Spleen (tissue), 11 donors: ENCODE data around the gene DDR2. TPM values are rescaled to one million over a fixed set of nuclear protein-coding genes. Genes with fewer than 3 reads are reported as not detected.
"Not testable (repeated sequence)": the region's sequence is repeated elsewhere in the genome, so short reads cannot be mapped to it uniquely, and the experiment has no call there.

Experiments
- DNase-seq: peaks from one replicate; pipeline ENCODE4 v3.0.0-alpha.2; 2020
- H3K27ac ChIP-seq, 8 donors: fragments of 200-600 bp; sonication (generic) in 7 of 8; 1 replicate in 4 of 8; 2 replicates in 4 of 8; pipeline versions ENCODE4 v1.5.0 to v1.8.0; 2016 to 2021; ENCODE audit warnings: inconsistent platforms in 4 of 8, mild to moderate bottlenecking in 4 of 8, moderate library complexity in 1 of 8
- H3K27me3 ChIP-seq, 7 donors: fragments of 200-600 bp; sonication (generic) in 6 of 7; replicated peaks in 1 of 7; 1 replicate in 4 of 7; 2 replicates in 3 of 7; pipeline versions ENCODE4 v1.5.0 to v1.8.0; 2016 to 2021; ENCODE audit warnings: inconsistent platforms in 3 of 7, mild to moderate bottlenecking in 1 of 7
- H3K36me3 ChIP-seq, 6 donors: fragments of 200-600 bp; sonication (generic) in 5 of 6; 1 replicate in 4 of 6; 2 replicates in 2 of 6; pipeline versions ENCODE4 v1.5.0 to v1.8.0; 2016 to 2021; ENCODE audit warnings: inconsistent platforms in 2 of 6
- H3K4me1 ChIP-seq, 6 donors: fragments of 200-600 bp; sonication (generic) in 5 of 6; 1 replicate in 3 of 6; 2 replicates in 3 of 6; pipeline versions ENCODE4 v1.5.0 to v1.8.0; 2016 to 2021; ENCODE audit warnings: inconsistent platforms in 3 of 6
- H3K4me3 ChIP-seq, 8 donors: fragments of 200-600 bp; sonication (generic) in 7 of 8; 1 replicate in 4 of 8; 2 replicates in 4 of 8; pipeline versions ENCODE4 v1.5.0 to v1.8.0; 2016 to 2021; ENCODE audit warnings: inconsistent platforms in 4 of 8, mild to moderate bottlenecking in 4 of 8, moderate library complexity in 2 of 8
- H3K9me3 ChIP-seq, 8 donors: fragments of 200-600 bp; sonication (generic) in 7 of 8; 1 replicate in 4 of 8; 2 replicates in 4 of 8; pipeline versions ENCODE4 v1.5.0 to v1.8.0; 2016 to 2021; ENCODE audit warnings: inconsistent platforms in 4 of 8
- POLR2A ChIP-seq, 3 donors: fragments of 450-650 bp; IDR thresholded peaks; one replicate each; pipeline ENCODE4 v1.5.1; 2017; ENCODE audit warnings: antibody characterized with exemption in 3 of 3, mild to moderate bottlenecking in 1 of 3
- POLR2AphosphoS5 ChIP-seq, 3 donors: sonication (generic); formaldehyde crosslinking; IDR thresholded peaks; one replicate each; pipeline ENCODE4 v1.5.1; 2017; ENCODE audit warnings: antibody characterized with exemption in 3 of 3
- WGBS, 5 donors: extraction: QIAGEN DNeasy Blood & Tissue Kit in 3 of 5; methylation state at CpG; one replicate each; pipeline versions ENCODE4 v1.1.5 to v1.1.7; 2013 to 2018; 5-methylcytosine and 5-hydroxymethylcytosine counted together
- intact Hi-C: fragments of 100-400 bp; cut with DNase I; formaldehyde crosslinking; loops from one replicate; pipeline ENCODE4 v1.15.0; 2023; ENCODE audit warnings: low total_unique reads
- polyA plus RNA-seq, 3 donors: library from polyadenylated mRNA; stranded (reverse); fragments of 200-250 nt; gene quantifications; one replicate each; pipeline ENCODE4 v1.2.1, GENCODE V29; 2013
- total RNA-seq, 7 donors: library from RNA; depleted of rRNA in 3 of 7; stranded (reverse); fragments of >200 nt in 3 of 7; fragmentation: NEBNext Ultra II Directional in 4 of 7; extraction: Animal tissue kit (Norgen Biotek cat#: 25700) in 4 of 7; gene quantifications; one replicate each; pipeline versions ENCODE4 v1.1.0 to v1.2.1, GENCODE V29; 2016 to 2021
- TF ChIP-seq, protein P1 (sequence below), 11 experiments: fragments of 200-600 bp in 7 of 11; fragments of 450-650 bp in 4 of 11; sonication (generic) in 4 of 11; IDR thresholded peaks in 8 of 11; conservative IDR thresholded peaks in 3 of 11; 1 replicate in 7 of 11; 2 replicates in 4 of 11; pipeline versions ENCODE4 v1.4.0 to v1.8.0; 2016 to 2021; ENCODE audit warnings: antibody characterized with exemption in 11 of 11, inconsistent platforms in 4 of 11, mild to moderate bottlenecking in 1 of 11
- donor health status: healthy with polysubstance abuse.
- donor health status: DM: no; HTN: no; CAD: no; lungs with moderate emphysema.
- donor health status: DM: no; HTN: no; CAD: no.
- donor health status: Bipolar disorder and iron deficiency.
- donor health status: healthy.
- donor health status: DM: no; HTN: no; CAD: no.
- donor health status: DM: yes; HTN: yes; CAD: no.

DDR2 gene
- total and polyA plus RNA-seq, 10 donors: 1.1 to 20.8 (median 10.8) TPM

DNA sequence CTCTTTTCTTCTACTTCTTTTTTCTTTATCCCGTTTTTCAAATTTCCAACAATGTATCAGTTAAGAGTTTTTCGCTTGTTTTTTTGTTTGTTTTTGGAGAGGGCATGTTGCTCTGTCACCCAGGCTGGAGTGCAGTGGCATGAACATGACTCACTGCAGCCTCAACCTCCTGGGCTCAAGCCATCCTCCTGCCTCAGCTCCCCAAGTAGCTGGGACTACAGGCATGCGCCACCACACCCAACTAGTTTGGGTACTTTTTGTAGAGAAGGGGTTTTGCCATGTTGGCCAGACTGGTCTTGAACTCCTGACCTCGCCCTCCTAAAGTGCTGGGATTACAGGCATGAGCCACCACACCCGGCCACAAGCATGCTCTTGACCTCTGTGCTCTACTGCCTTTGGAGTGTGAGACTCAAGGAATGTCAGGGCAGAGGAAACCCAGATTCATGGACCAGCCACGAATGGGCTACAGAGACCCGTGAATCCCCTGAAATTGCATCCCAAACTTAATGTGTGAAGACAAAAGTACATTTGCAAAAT is 93.1 kb downstream of the DDR2 start:
- no peaks in the 10 kb centered on the region for H3K4me1 ChIP-seq
- WGBS, 5 donors: 82 to 88% (median 83%) methylated on average over 7 of the region's 7 CpGs

DNA sequence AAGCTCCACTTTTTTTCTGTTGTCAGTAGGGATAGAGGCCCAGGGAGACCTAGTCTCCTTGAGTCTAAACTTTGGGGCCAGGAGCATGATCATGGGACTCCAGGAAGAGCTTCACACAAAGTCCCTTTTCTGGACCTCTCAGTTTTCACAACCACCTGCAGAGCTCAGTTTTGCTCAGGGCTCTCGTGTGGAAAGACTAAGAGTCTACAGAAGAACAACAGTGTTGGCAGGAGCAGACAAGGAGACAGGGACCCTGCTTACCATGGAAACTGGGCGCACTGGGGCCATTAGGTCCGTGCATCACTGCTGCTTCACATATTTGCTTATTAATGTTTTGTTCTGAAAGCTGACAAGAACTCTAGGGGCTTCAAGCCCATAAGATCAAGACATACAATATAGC is 94.3 kb downstream of the DDR2 start:
- no peak for DNase-seq
- intact Hi-C loops: no loop called here
- Histone ChIP-seq H3K27ac (no peak overlapping the region), H3K36me3 (no peaks in the 10 kb centered on the region), H3K4me3 (no peak overlapping the region), H3K27me3 (no peaks in the 10 kb centered on the region), H3K4me1 (no peaks in the 10 kb centered on the region), H3K9me3 (no peaks in the 10 kb centered on the region)
- 90 to 99% (median 92%) methylated on average over 3 of the region's 3 CpGs for WGBS, 5 donors
- TF ChIP-seq POLR2AphosphoS5 (IDR thresholded peaks at IDR 0.05) (no peak), POLR2A (IDR thresholded peaks at IDR 0.05) (no peak)
- TF ChIP-seq, protein P1, sequence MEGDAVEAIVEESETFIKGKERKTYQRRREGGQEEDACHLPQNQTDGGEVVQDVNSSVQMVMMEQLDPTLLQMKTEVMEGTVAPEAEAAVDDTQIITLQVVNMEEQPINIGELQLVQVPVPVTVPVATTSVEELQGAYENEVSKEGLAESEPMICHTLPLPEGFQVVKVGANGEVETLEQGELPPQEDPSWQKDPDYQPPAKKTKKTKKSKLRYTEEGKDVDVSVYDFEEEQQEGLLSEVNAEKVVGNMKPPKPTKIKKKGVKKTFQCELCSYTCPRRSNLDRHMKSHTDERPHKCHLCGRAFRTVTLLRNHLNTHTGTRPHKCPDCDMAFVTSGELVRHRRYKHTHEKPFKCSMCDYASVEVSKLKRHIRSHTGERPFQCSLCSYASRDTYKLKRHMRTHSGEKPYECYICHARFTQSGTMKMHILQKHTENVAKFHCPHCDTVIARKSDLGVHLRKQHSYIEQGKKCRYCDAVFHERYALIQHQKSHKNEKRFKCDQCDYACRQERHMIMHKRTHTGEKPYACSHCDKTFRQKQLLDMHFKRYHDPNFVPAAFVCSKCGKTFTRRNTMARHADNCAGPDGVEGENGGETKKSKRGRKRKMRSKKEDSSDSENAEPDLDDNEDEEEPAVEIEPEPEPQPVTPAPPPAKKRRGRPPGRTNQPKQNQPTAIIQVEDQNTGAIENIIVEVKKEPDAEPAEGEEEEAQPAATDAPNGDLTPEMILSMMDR (IDR thresholded peaks at IDR 0.05 in 8 of 11, conservative IDR thresholded peaks at IDR 0.05 in 3 of 11): no peak

More for the DNA sequence above, 93.1 kb downstream of the DDR2 start:
- intact Hi-C loops: no loop called here
- Histone ChIP-seq H3K4me3 (no peak overlapping the region), H3K36me3 (no peaks in the 10 kb centered on the region), H3K27ac (no peak overlapping the region), H3K9me3 (no peaks in the 10 kb centered on the region), H3K27me3 (no peaks in the 10 kb centered on the region)
- TF ChIP-seq POLR2AphosphoS5 (IDR thresholded peaks at IDR 0.05) (no peak), POLR2A (IDR thresholded peaks at IDR 0.05) (no peak)
- TF ChIP-seq, protein P1 (IDR thresholded peaks at IDR 0.05 in 8 of 11, conservative IDR thresholded peaks at IDR 0.05 in 3 of 11): no peak
- no peak for DNase-seq

DNA sequence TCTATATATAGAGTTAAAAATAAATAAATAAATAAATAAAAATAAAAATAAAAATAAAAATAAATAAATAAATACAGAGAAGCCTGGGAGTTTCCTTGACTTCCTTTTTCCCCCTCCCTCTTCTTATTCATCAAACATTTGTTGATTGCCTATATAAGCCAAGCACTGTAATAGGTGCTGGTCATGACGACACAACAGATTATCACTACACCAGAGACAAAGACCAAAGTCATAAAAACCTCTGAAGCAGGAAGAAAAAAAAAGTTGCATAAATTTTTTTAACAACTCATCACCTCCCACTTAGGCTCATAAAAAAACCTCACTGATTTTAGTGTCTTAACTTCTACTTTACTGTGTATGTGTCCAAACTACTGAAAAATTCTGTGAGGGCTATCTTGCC is 95.2 kb downstream of the DDR2 start:
- H3K4me1 ChIP-seq, DNase-seq, H3K36me3 ChIP-seq, H3K4me3 ChIP-seq, intact Hi-C loops, H3K27ac ChIP-seq, H3K9me3 ChIP-seq, H3K27me3 ChIP-seq: not testable (repeated sequence)
- WGBS, 5 donors: 86 to 87% methylated on average over 1 of the region's 1 CpG; no CpG with 5 or more reads in 3 of the 5 donors

DNA sequence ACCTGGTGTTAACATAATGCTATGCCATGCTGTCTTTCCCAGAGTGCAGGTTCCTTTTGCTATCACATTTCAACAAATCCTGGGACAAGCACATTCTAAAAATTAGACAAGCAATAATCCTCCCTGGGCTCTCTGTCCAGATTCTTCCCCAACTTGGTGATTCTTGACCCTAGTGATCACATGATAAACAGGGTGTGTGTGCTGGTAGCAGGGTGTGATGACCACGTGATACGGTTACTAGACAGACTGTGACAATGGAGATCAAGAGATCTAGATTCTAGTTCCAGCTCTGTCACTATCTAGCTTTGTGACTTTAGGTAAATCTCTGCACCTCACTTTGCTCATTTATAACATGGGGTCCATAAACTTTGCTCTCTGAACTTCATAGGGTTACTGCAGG is 96.3 kb downstream of the DDR2 start:
- no peaks in the 10 kb centered on the region for H3K4me1 ChIP-seq
- H3K4me3 ChIP-seq: no peak overlapping the region
- H3K9me3 ChIP-seq: no peaks in the 10 kb centered on the region
- no peaks in the 10 kb centered on the region for H3K36me3 ChIP-seq
- 89 to 94% (median 91%) methylated on average over 2 of the region's 2 CpGs for whole genome bisulfite sequencing, 5 donors
- H3K27ac ChIP-seq: no peak overlapping the region
- no peaks in the 10 kb centered on the region for H3K27me3 ChIP-seq
- TF ChIP-seq, protein P1 (IDR thresholded peaks at IDR 0.05 in 8 of 11, conservative IDR thresholded peaks at IDR 0.05 in 3 of 11): no peak
- TF ChIP-seq POLR2AphosphoS5 (IDR thresholded peaks at IDR 0.05) (no peak), POLR2A (IDR thresholded peaks at IDR 0.05) (no peak)
- intact Hi-C loops: no loop called here
- DNase-seq: no peak

DNA sequence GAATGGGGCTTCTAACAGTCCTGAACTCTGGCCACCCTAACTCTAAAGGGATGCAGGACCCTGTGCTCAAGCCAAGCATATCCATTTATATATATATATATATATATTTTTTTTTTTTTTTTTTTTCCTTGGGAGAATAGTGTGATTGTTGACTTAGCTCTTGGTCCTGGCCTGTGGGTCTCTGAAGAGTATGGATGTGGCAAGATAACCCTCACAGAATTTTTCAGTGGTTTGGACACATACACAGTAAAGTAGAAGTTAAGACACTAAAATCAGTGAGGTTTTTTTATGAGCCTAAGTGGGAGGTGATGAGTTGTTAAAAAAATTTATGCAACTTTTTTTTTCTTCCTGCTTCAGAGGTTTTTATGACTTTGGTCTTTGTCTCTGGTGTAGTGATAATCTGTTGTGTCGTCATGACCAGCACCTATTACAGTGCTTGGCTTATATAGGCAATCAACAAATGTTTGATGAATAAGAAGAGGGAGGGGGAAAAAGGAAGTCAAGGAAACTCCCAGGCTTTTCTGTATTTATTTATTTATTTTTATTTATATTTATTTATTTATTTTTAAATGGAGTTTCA is 97.0 kb downstream of the DDR2 start:
- intact Hi-C loops, H3K36me3 ChIP-seq, H3K4me3 ChIP-seq, H3K27me3 ChIP-seq, H3K27ac ChIP-seq, DNase-seq, H3K9me3 ChIP-seq, H3K4me1 ChIP-seq: not testable (repeated sequence)
- WGBS, 5 donors: 80 to 86% methylated on average over 1 of the region's 1 CpG; no CpG with 5 or more reads in 3 of the 5 donors
